Cerebellar cortex (tissue), 1 donor: ENCODE measurements around the gene FBXO9.

ENCODE experiments used
- DNase-seq: peaks from one replicate; pipeline ENCODE4 v3.0.0-alpha.2; 2015; ENCODE audit warnings: low spot score

The FBXO9 gene

GRCh38 chr6:53095270-53095669 is 30.1 kb downstream of the FBXO9 start:
- DNase-seq, result no peak

GRCh38 chr6:53095716-53096115 is 30.5 kb downstream of the FBXO9 start:
- DNase-seq, result no peak

GRCh38 chr6:53100561-53100960 is 35.4 kb downstream of the FBXO9 start:
- no peak for DNase-seq

GRCh38 chr6:53101006-53101405 is 35.8 kb downstream of the FBXO9 start:
- no peak for DNase-seq

- peak; percentile 31 for DNase-seq
Measured at GRCh38 chr6:53103993-53104675, 38.9 kb downstream of the FBXO9 start.

GRCh38 chr6:53104916-53105315 is 39.7 kb downstream of the FBXO9 start:
- no peak for DNase-seq

GRCh38 chr6:53107091-53107490 is 41.9 kb downstream of the FBXO9 start:
- DNase-seq, result no peak

GRCh38 chr6:53109612-53110011 is 44.4 kb downstream of the FBXO9 start:
- no peak for DNase-seq

- no peak for DNase-seq
Measured at GRCh38 chr6:53111865-53112264, 46.7 kb downstream of the FBXO9 start.

GRCh38 chr6:53112404-53112803 is 47.2 kb downstream of the FBXO9 start:
- DNase-seq, result no peak

GRCh38 chr6:53112871-53113270 is 47.7 kb downstream of the FBXO9 start:
- no peak for DNase-seq

GRCh38 chr6:53113742-53114141 is 48.5 kb downstream of the FBXO9 start:
- DNase-seq, result no peak

GRCh38 chr6:53115113-53115512 is 49.9 kb downstream of the FBXO9 start:
- DNase-seq, result no peak

GRCh38 chr6:53115741-53116140 is 50.5 kb downstream of the FBXO9 start:
- no peak for DNase-seq

- no peak for DNase-seq
Measured at GRCh38 chr6:53119349-53119748, 54.1 kb downstream of the FBXO9 start.

- no peak for DNase-seq
Measured at GRCh38 chr6:53119772-53120409, 54.7 kb downstream of the FBXO9 start.

GRCh38 chr6:53124131-53124800 is 59.1 kb downstream of the FBXO9 start:
- no peak for DNase-seq

GRCh38 chr6:53125276-53125675 is 60.1 kb downstream of the FBXO9 start:
- no peak for DNase-seq

GRCh38 chr6:53128842-53129241 is 63.6 kb downstream of the FBXO9 start:
- no peak for DNase-seq

- no peak for DNase-seq
Measured at GRCh38 chr6:53130569-53131290, 65.5 kb downstream of the FBXO9 start.

- DNase-seq, result no peak
Measured at GRCh38 chr6:53133961-53134360, 68.8 kb downstream of the FBXO9 start.

- no peak for DNase-seq
Measured at GRCh38 chr6:53134601-53135235, 69.5 kb downstream of the FBXO9 start.
